HepG2 (cell line): ENCODE results near the gene FUBP3. TPM values are rescaled to one million over a fixed set of nuclear protein-coding genes. Genes with fewer than 3 reads are reported as not detected.

Experiments used
- ARNTL ChIP-seq: sonication (generic); formaldehyde crosslinking; IDR thresholded peaks from 2 replicates; pipeline ENCODE4 v1.4.0; 2020; ENCODE audit warnings: mild to moderate bottlenecking, missing genetic modification reagents
- ATF2 ChIP-seq: sonication (generic); formaldehyde crosslinking; IDR thresholded peaks from 2 replicates; pipeline ENCODE4 v1.4.0; 2020; ENCODE audit warnings: missing genetic modification reagents
- GPN1 ChIP-seq: sonication (generic); formaldehyde crosslinking; IDR thresholded peaks from 2 replicates; pipeline ENCODE4 v1.5.1; 2020; ENCODE audit warnings: missing genetic modification reagents, borderline replicate concordance
- HOXA3 ChIP-seq: sonication (generic); formaldehyde crosslinking; IDR thresholded peaks from 2 replicates; pipeline ENCODE4 v1.5.0; 2020; ENCODE audit warnings: missing genetic modification reagents
- IRX3 ChIP-seq: sonication (generic); formaldehyde crosslinking; IDR thresholded peaks from 2 replicates; pipeline ENCODE4 v1.8.1; 2023; ENCODE audit warnings: mild to moderate bottlenecking, low read depth, missing genetic modification reagents, borderline replicate concordance
- KDM6A ChIP-seq: IDR thresholded peaks from 2 replicates; pipeline ENCODE4 v1.6.1; 2016; ENCODE audit warnings: low read depth
- KLF16 ChIP-seq, 2 experiments: sonication (generic) in 1 of 2; formaldehyde crosslinking in 1 of 2; IDR thresholded peaks; 2 replicates each; pipeline versions ENCODE4 v1.6.1 to v1.8.0; 2016 to 2023; ENCODE audit warnings: missing genetic modification reagents in 2 of 2, missing compliant biosample characterization in 1 of 2
- MEIS1 ChIP-seq: sonication (generic); formaldehyde crosslinking; IDR thresholded peaks from 2 replicates; pipeline ENCODE4 v1.9.0; 2021; ENCODE audit warnings: mild to moderate bottlenecking, missing genetic modification reagents, moderate library complexity, borderline replicate concordance
- MLLT10 ChIP-seq: sonication (generic); formaldehyde crosslinking; IDR thresholded peaks from 2 replicates; pipeline ENCODE4 v1.4.0; 2020; ENCODE audit warnings: missing genetic modification reagents
- MXI1 ChIP-seq: IDR thresholded peaks from 3 replicates; pipeline ENCODE4 v1.6.1; 2012; ENCODE audit warnings: low read depth, low read length, inconsistent platforms, borderline replicate concordance
- NFKB2 ChIP-seq: sonication (generic); formaldehyde crosslinking; IDR thresholded peaks from 2 replicates; pipeline ENCODE4 v1.4.0; 2020; ENCODE audit warnings: missing genetic modification reagents, borderline replicate concordance
- NFRKB ChIP-seq: fragments of 450-650 bp; IDR thresholded peaks from 2 replicates; pipeline ENCODE4 v1.6.1; 2017
- RNF219 ChIP-seq: sonication (generic); formaldehyde crosslinking; IDR thresholded peaks from 2 replicates; pipeline ENCODE4 v1.5.0; 2020; ENCODE audit warnings: mild to moderate bottlenecking, missing genetic modification reagents
- SMAD9 ChIP-seq: sonication (generic); formaldehyde crosslinking; IDR thresholded peaks from 2 replicates; pipeline ENCODE4 v1.5.1; 2020; ENCODE audit warnings: mild to moderate bottlenecking, missing genetic modification reagents
- SMYD3 ChIP-seq: sonication (generic); formaldehyde crosslinking; IDR thresholded peaks from 2 replicates; pipeline ENCODE4 v1.8.1; 2023; ENCODE audit warnings: mild to moderate bottlenecking, missing genetic modification reagents
- SP140L ChIP-seq: sonication (generic); formaldehyde crosslinking; IDR thresholded peaks from 2 replicates; pipeline ENCODE4 v1.4.0; 2020; ENCODE audit warnings: missing genetic modification reagents, borderline replicate concordance
- ZBTB2 ChIP-seq: sonication (generic); formaldehyde crosslinking; IDR thresholded peaks from 2 replicates; pipeline ENCODE4 v1.8.0; 2022; ENCODE audit warnings: low read depth, missing genetic modification reagents
- ZEB1 ChIP-seq: IDR thresholded peaks from 2 replicates; pipeline ENCODE4 v1.6.1; 2012; ENCODE audit warnings: mild to moderate bottlenecking, low read depth, inconsistent platforms; ENCODE audit not compliant: insufficient replicate concordance
- ZFP91 ChIP-seq: sonication (generic); formaldehyde crosslinking; IDR thresholded peaks from 2 replicates; pipeline ENCODE4 v1.9.0; 2022; ENCODE audit warnings: missing genetic modification reagents, mild to moderate bottlenecking, borderline replicate concordance
- ZNF207 ChIP-seq: fragments of 450-650 bp; IDR thresholded peaks from 2 replicates; pipeline ENCODE4 v1.6.1; 2016; ENCODE audit warnings: antibody characterized with exemption, borderline replicate concordance
- ZNF333 ChIP-seq: sonication (generic); formaldehyde crosslinking; IDR thresholded peaks from 2 replicates; pipeline ENCODE4 v1.4.0; 2020; ENCODE audit warnings: mild to moderate bottlenecking, missing genetic modification reagents, borderline replicate concordance
- ZNF740 ChIP-seq: sonication (generic); formaldehyde crosslinking; IDR thresholded peaks from 2 replicates; pipeline ENCODE4 v1.4.0; 2020; ENCODE audit warnings: missing genetic modification reagents
- polyA plus RNA-seq, 8 experiments: library from polyadenylated mRNA; depleted of rRNA in 3 of 8; stranded (reverse) in 7 of 8; unstranded in 1 of 8; fragments of >200 nt; fragmentation: Illumina TruSeq in 4 of 8; extraction: Trizol in 4 of 8; gene quantifications; 2 replicates each; pipeline versions ENCODE4 v1.2.1 to v1.2.3, GENCODE V29; 2011 to 2016; ENCODE audit warnings: low read depth in 4 of 8, missing spikeins in 1 of 8, mixed read lengths in 1 of 8; ENCODE audit not compliant: insufficient read depth in 1 of 8
- total RNA-seq, 5 experiments: library from RNA; depleted of rRNA; stranded (reverse); fragments of >200 nt; fragmentation: Illumina TruSeq; extraction: Trizol; gene quantifications; 2 replicates each; pipeline ENCODE4 v1.2.3, GENCODE V29; 2016; ENCODE audit warnings: low read depth in 1 of 5

FUBP3 gene
- total and polyA plus RNA-seq, 2 of the 13 experiments (the other 11 are each of a cell fraction or from before 2014, with no cell fraction given), result 28.7 to 40.0 TPM

- TF ChIP-seq ZBTB2 (CRISPR knock-in tag), result peak; percentile 39; the same call in 1 of the 2 replicates
- no peak for TF ChIP-seq NFRKB
- TF ChIP-seq MLLT10 (CRISPR knock-in tag), result no peak
- TF ChIP-seq SMAD9, result peak; percentile 57; the same call in 1 of the 2 replicates
- TF ChIP-seq ATF2 (CRISPR knock-in tag), result peak; percentile 76
- TF ChIP-seq NFKB2 (CRISPR knock-in tag), result peak; percentile 92; the same call in 1 of the 2 replicates
- TF ChIP-seq ZFP91 (CRISPR knock-in tag), result peak; percentile 59
- 0 out of 2 replicates have a peak, but pooled peaks have one; percentile 16 for TF ChIP-seq MEIS1
- 0 out of 2 replicates have a peak, but pooled peaks have one; percentile 45 for TF ChIP-seq ARNTL (CRISPR knock-in tag)
- peak; percentile 91 for TF ChIP-seq IRX3 (CRISPR knock-in tag)
- TF ChIP-seq SMYD3 (CRISPR knock-in tag), result peak; percentile 43; the same call in 1 of the 2 replicates
- TF ChIP-seq ZEB1, result no peak
- no peak for TF ChIP-seq KDM6A (CRISPR knock-in tag)
- TF ChIP-seq ZNF333 (CRISPR knock-in tag), result no peak
- no peak for TF ChIP-seq GPN1 (CRISPR knock-in tag)
- no peak for TF ChIP-seq ZNF207
- no peak for TF ChIP-seq SP140L (CRISPR knock-in tag)
- no peak for TF ChIP-seq RNF219 (CRISPR knock-in tag)
- peak; percentile 86 for TF ChIP-seq HOXA3 (CRISPR knock-in tag)
- no peak; the same call in 1 of the 2 replicates for TF ChIP-seq ZNF740 (CRISPR knock-in tag)
- TF ChIP-seq MXI1, result peak; percentile 56; the same call in 1 of the 3 replicates
- peak in 1 of 2 experiments; percentile 84; a peak in 2 of 4 replicates for TF ChIP-seq KLF16 (CRISPR knock-in tag; IDR thresholded peaks at IDR 0.05)
Observed at GRCh38 chr9:130680836-130681768, 101.7 kb downstream of the FUBP3 start (continued).
